Liver (tissue), 9 donors: ENCODE measurements around the gene UBE2F. TPM values are rescaled to one million over a fixed set of nuclear protein-coding genes. Genes with fewer than 3 reads are reported as not detected.
"Not testable (repeated sequence)": the region's sequence is repeated elsewhere in the genome, so short reads cannot be mapped to it uniquely, and the experiment has no call there.

Source experiments
- DNase-seq: peaks from one replicate; pipeline ENCODE4 v3.0.0-alpha.2; 2017; ENCODE audit warnings: low spot score
- H3K27ac ChIP-seq, 2 donors: one replicate each; pipeline ENCODE4 v1.7.0; 2013; ENCODE audit warnings: inconsistent platforms in 2 of 2, low read length in 2 of 2, control low read depth in 1 of 2, low read depth in 1 of 2, mild to moderate bottlenecking in 1 of 2
- H3K27me3 ChIP-seq, 4 donors: one replicate each; pipeline versions ENCODE4 v1.6.1 to v1.7.0; 2013; ENCODE audit warnings: low read length in 3 of 4, inconsistent platforms in 1 of 4, mild to moderate bottlenecking in 1 of 4, moderate library complexity in 1 of 4; ENCODE audit not compliant: control insufficient read depth in 4 of 4, insufficient read depth in 4 of 4
- H3K36me3 ChIP-seq, 4 donors: one replicate each; pipeline versions ENCODE4 v1.6.1 to v1.7.0; 2013; ENCODE audit warnings: low read length in 3 of 4, mild to moderate bottlenecking in 3 of 4, low read depth in 1 of 4, moderate library complexity in 1 of 4; ENCODE audit not compliant: control insufficient read depth in 4 of 4, insufficient read depth in 3 of 4
- H3K4me1 ChIP-seq, 4 donors: one replicate each; pipeline versions ENCODE4 v1.6.1 to v1.7.0; 2013; ENCODE audit warnings: low read length in 3 of 4, mild to moderate bottlenecking in 3 of 4, moderate library complexity in 1 of 4; ENCODE audit not compliant: control insufficient read depth in 4 of 4, insufficient read depth in 4 of 4
- H3K4me3 ChIP-seq, 3 donors: one replicate each; pipeline versions ENCODE4 v1.6.1 to v1.7.0; 2013; ENCODE audit warnings: low read length in 3 of 3, control low read depth in 1 of 3, low read depth in 1 of 3, mild to moderate bottlenecking in 1 of 3
- H3K9ac ChIP-seq, 2 donors: one replicate each; pipeline ENCODE4 v1.7.0; 2013; ENCODE audit warnings: low read length in 2 of 2, mild to moderate bottlenecking in 2 of 2, moderate library complexity in 2 of 2, control low read depth in 1 of 2, low read depth in 1 of 2
- H3K9me3 ChIP-seq, 4 donors: one replicate each; pipeline versions ENCODE4 v1.6.1 to v1.7.0; 2013; ENCODE audit warnings: low read length in 3 of 4; ENCODE audit not compliant: control insufficient read depth in 4 of 4
- ATF3 ChIP-seq: IDR thresholded peaks from 2 replicates; pipeline ENCODE4 v1.6.1; 2016; ENCODE audit warnings: antibody characterized with exemption
- CTCF ChIP-seq: fragments of 150-350 bp; IDR thresholded peaks from 2 replicates; pipeline ENCODE4 v1.5.1; 2017; ENCODE audit warnings: improper control_type of control experiment, low read depth, low read length; ENCODE audit not compliant: missing input control
- EGR1 ChIP-seq, 2 donors: IDR thresholded peaks; 2 replicates each; pipeline ENCODE4 v1.6.1; 2016 to 2018; ENCODE audit warnings: antibody characterized with exemption in 2 of 2, low read depth in 2 of 2
- FOXA2 ChIP-seq: IDR thresholded peaks from 2 replicates; pipeline ENCODE4 v1.6.1; 2016; ENCODE audit warnings: antibody characterized with exemption
- GABPA ChIP-seq, 2 donors: IDR thresholded peaks in 1 of 2; conservative IDR thresholded peaks in 1 of 2; 2 replicates each; pipeline ENCODE4 v1.6.1; 2016; ENCODE audit warnings: antibody characterized with exemption in 2 of 2, mild to moderate bottlenecking in 1 of 2, moderate library complexity in 1 of 2
- HNF4A ChIP-seq, 2 donors: conservative IDR thresholded peaks; 2 replicates each; pipeline ENCODE4 v1.6.1; 2016; ENCODE audit warnings: antibody characterized with exemption in 2 of 2, mild to moderate bottlenecking in 2 of 2
- HNF4G ChIP-seq: IDR thresholded peaks from 2 replicates; pipeline ENCODE4 v1.6.1; 2016; ENCODE audit warnings: antibody characterized with exemption
- JUND ChIP-seq, 2 donors: IDR thresholded peaks; 2 replicates each; pipeline ENCODE4 v1.6.1; 2016; ENCODE audit warnings: antibody characterized with exemption in 2 of 2
- MAX ChIP-seq: IDR thresholded peaks from 2 replicates; pipeline ENCODE4 v1.6.1; 2016; ENCODE audit warnings: antibody characterized with exemption
- RAD21 ChIP-seq, 2 donors: IDR thresholded peaks; 2 replicates each; pipeline ENCODE4 v1.6.1; 2016; ENCODE audit warnings: antibody characterized with exemption in 2 of 2, mild to moderate bottlenecking in 2 of 2
- REST ChIP-seq: IDR thresholded peaks from 2 replicates; pipeline ENCODE4 v1.6.1; 2016; ENCODE audit warnings: antibody characterized with exemption, mild to moderate bottlenecking
- SP1 ChIP-seq: IDR thresholded peaks from 2 replicates; pipeline ENCODE4 v1.6.1; 2018; ENCODE audit warnings: antibody characterized with exemption, mild to moderate bottlenecking
- TAF1 ChIP-seq: conservative IDR thresholded peaks from 2 replicates; pipeline ENCODE4 v1.6.1; 2016; ENCODE audit warnings: antibody characterized with exemption, mild to moderate bottlenecking
- YY1 ChIP-seq: IDR thresholded peaks from 2 replicates; pipeline ENCODE4 v1.6.1; 2016; ENCODE audit warnings: antibody characterized with exemption, mild to moderate bottlenecking
- WGBS: extraction: QIAGEN DNeasy Blood & Tissue Kit; methylation state at CpG from one replicate; pipeline ENCODE4 v1.1.7; 2013; 5-methylcytosine and 5-hydroxymethylcytosine counted together
- polyA plus RNA-seq, 2 donors: library from polyadenylated mRNA; stranded (reverse) in 1 of 2; unstranded in 1 of 2; fragments of 200-250 nt in 1 of 2; fragments of >200 nt in 1 of 2; fragmentation: Nextera tagmentation in 1 of 2; extraction: Ambion mirVana in 1 of 2; gene quantifications; one replicate each; pipeline versions ENCODE4 v1.2.1 to v1.2.3, GENCODE V29; 2013 to 2015
- total RNA-seq, 2 donors: library from RNA; depleted of rRNA; stranded (reverse); fragments of >200 nt; gene quantifications; one replicate each; pipeline ENCODE4 v1.2.3, GENCODE V29; 2014
- TF ChIP-seq, protein P1 (sequence below): IDR thresholded peaks from 2 replicates; pipeline ENCODE4 v1.6.1; 2016; ENCODE audit warnings: antibody characterized with exemption
- donor health status: healthy.
- donor health status: healthy.
- donor health status: healthy.
- donor health status: healthy.
- donor health status: healthy.

UBE2F gene
- total and polyA plus RNA-seq, 4 donors = 30.5 to 55.3 (median 32.1) TPM

DNA sequence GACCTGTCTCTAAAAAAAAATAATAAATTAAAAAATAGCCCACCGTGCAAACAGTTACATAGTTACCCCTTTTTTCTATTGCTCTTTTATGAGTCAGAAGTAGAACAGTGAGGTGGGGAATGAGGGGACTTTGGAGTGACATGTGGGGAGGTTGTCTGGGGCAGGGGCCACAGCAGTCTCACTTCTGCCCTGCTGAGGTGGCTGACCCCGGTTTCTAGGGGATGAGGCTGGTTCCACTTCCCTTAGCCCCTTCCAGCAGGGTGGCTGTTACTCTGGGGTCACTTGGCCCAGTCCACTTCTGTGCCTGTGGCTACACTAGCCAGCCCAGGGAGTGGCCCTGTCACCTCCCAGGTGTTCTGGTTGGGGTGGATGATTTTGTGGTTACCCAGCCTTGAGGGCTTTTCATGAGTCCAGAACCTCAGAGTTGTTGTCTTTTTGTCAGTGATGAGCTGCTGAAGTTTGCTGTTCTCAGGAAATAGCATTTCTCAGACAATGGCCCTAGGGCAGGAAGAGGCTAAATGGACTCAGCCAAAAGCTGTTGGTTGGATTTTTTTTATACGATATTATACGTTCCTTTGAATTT lies 66.0 kb downstream of the UBE2F start:
- whole genome bisulfite sequencing = 76% methylated on average over 4 of the region's 4 CpGs
- Histone ChIP-seq H3K4me3 (no peak overlapping the region), H3K27ac (no peak overlapping the region), H3K9ac (no peak overlapping the region), H3K4me1 (no peaks in the 10 kb centered on the region), H3K36me3 (peaks cover 4 to 32% (median 21%) of the 10 kb centered on the region in 4 donors), H3K27me3 (no peaks in the 10 kb centered on the region), H3K9me3 (no peaks in the 10 kb centered on the region)
- no peak for DNase-seq
- TF ChIP-seq RAD21 (IDR thresholded peaks at IDR 0.05) = no peak
- TF ChIP-seq CTCF = no peak

DNA sequence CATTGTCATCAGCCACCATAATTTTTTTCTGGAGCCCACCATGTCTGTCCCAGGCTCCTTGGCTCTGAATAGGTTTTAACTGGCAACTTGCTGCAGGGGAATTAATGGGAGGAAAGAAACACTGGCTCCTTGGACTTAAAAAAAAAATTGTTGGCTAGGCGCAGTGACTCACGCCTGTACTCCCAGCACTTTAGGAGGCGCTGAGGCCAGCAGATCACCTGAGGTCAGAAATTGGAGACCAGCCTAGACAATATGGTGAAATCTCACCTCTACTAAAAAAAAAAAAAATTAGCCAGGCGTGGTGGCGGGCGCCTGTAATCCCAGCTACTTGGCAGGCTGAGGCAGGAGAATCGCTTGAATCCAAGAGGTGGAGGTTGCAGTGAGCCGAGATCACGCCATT lies 67.2 kb downstream of the UBE2F start:
- not testable (repeated sequence) for H3K27me3 ChIP-seq, DNase-seq, H3K9me3 ChIP-seq, H3K4me3 ChIP-seq, H3K9ac ChIP-seq, H3K27ac ChIP-seq, H3K4me1 ChIP-seq
- H3K36me3 ChIP-seq = peaks cover 8 to 39% (median 26%) of the 10 kb centered on the region in 4 donors
- 98% methylated on average over 9 of the region's 9 CpGs for WGBS

DNA sequence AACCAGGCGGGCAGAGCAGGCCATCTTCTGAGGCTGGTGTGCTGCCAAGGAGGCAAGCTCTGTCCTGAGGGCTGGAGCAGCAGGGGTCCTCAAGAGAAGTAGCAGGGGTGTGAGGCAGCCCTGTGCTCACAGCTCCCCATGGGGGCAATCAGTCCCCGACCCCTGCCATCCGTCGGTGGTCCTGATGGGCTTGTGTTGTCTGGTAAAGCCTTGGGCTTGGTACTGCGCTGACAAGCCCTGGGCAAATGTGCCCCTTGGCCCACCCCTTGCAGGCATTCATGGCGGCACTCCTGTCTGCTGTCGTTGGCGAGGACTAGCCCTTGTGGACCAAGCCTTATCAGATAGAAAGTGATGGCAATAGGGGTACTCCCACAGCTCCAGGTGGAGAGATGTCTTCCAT lies 71.4 kb downstream of the UBE2F start:
- no peaks in the 10 kb centered on the region for H3K4me1 ChIP-seq
- H3K27ac ChIP-seq = no peak overlapping the region
- no peak for TF ChIP-seq ATF3
- TF ChIP-seq, protein P1, sequence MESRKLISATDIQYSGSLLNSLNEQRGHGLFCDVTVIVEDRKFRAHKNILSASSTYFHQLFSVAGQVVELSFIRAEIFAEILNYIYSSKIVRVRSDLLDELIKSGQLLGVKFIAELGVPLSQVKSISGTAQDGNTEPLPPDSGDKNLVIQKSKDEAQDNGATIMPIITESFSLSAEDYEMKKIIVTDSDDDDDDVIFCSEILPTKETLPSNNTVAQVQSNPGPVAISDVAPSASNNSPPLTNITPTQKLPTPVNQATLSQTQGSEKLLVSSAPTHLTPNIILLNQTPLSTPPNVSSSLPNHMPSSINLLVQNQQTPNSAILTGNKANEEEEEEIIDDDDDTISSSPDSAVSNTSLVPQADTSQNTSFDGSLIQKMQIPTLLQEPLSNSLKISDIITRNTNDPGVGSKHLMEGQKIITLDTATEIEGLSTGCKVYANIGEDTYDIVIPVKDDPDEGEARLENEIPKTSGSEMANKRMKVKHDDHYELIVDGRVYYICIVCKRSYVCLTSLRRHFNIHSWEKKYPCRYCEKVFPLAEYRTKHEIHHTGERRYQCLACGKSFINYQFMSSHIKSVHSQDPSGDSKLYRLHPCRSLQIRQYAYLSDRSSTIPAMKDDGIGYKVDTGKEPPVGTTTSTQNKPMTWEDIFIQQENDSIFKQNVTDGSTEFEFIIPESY = no peak
- TF ChIP-seq SP1 = no peak
- TF ChIP-seq RAD21 (IDR thresholded peaks at IDR 0.05) = no peak
- no peak for TF ChIP-seq HNF4G
- no peak for TF ChIP-seq MAX
- TF ChIP-seq TAF1 = no peak
- TF ChIP-seq FOXA2 = no peak
- no peak for TF ChIP-seq YY1
- TF ChIP-seq GABPA (IDR thresholded peaks at IDR 0.05 in 1 of 2, conservative IDR thresholded peaks at IDR 0.05 in 1 of 2) = no peak
- no peak for TF ChIP-seq REST
- TF ChIP-seq HNF4A (conservative IDR thresholded peaks at IDR 0.05) = no peak
- TF ChIP-seq JUND (IDR thresholded peaks at IDR 0.05) = no peak
- no peak for TF ChIP-seq CTCF
- TF ChIP-seq EGR1 (IDR thresholded peaks at IDR 0.05; ENCODE audit: low read depth in 2 of 2) = no peak
- no peaks in the 10 kb centered on the region for H3K27me3 ChIP-seq
- no peak overlapping the region for H3K9ac ChIP-seq
- H3K4me3 ChIP-seq = no peak overlapping the region
- no peak for DNase-seq
- H3K9me3 ChIP-seq = no peaks in the 10 kb centered on the region
- peaks cover 8 to 46% (median 23%) of the 10 kb centered on the region in 4 donors for H3K36me3 ChIP-seq
- 98% methylated on average over 8 of the region's 8 CpGs for WGBS
